ENCODE results near the gene FAM171A1.
"Not testable (repeated sequence)": the region's sequence is repeated elsewhere in the genome, so short reads cannot be mapped to it uniquely, and the experiment has no call there.

FAM171A1 gene

GRCh38 chr10:15344256-15344875 is 26.7 kb downstream of the FAM171A1 start:
- no peak for DNase-seq

- no peak for DNase-seq
These were observed 28.1 kb downstream of the FAM171A1 start for GRCh38 chr10:15342970-15343369.

GRCh38 chr10:15341502-15342128 is 29.5 kb downstream of the FAM171A1 start:
- DNase-seq = no peak

GRCh38 chr10:15339892-15340291 is 31.2 kb downstream of the FAM171A1 start:
- no peak for DNase-seq

- not testable (repeated sequence) for DNase-seq
These were observed 33.6 kb downstream of the FAM171A1 start for GRCh38 chr10:15337441-15337923.

GRCh38 chr10:15336211-15336610 is 34.9 kb downstream of the FAM171A1 start:
- no peak for DNase-seq

GRCh38 chr10:15335508-15335907 is 35.6 kb downstream of the FAM171A1 start:
- DNase-seq = no peak

- DNase-seq = no peak
These were observed 36.3 kb downstream of the FAM171A1 start for GRCh38 chr10:15334650-15335323.

GRCh38 chr10:15333909-15334649 is 37.0 kb downstream of the FAM171A1 start:
- DNase-seq = no peak

GRCh38 chr10:15333181-15333580 is 37.9 kb downstream of the FAM171A1 start:
- not testable (repeated sequence) for DNase-seq

GRCh38 chr10:15331461-15331860 is 39.6 kb downstream of the FAM171A1 start:
- DNase-seq = no peak

GRCh38 chr10:15329437-15329836 is 41.7 kb downstream of the FAM171A1 start:
- no peak for DNase-seq

- DNase-seq = no peak
These were observed 45.2 kb downstream of the FAM171A1 start for GRCh38 chr10:15325944-15326284.

- DNase-seq = no peak
These were observed 45.7 kb downstream of the FAM171A1 start for GRCh38 chr10:15325243-15325943.

GRCh38 chr10:15324611-15325010 is 46.5 kb downstream of the FAM171A1 start:
- DNase-seq = no peak

- DNase-seq = no peak
These were observed 47.0 kb downstream of the FAM171A1 start for GRCh38 chr10:15324113-15324512.

- DNase-seq = no peak
These were observed 48.7 kb downstream of the FAM171A1 start for GRCh38 chr10:15322356-15322755.

GRCh38 chr10:15321431-15322341 is 49.4 kb downstream of the FAM171A1 start:
- DNase-seq = no peak

- DNase-seq = no peak
These were observed 50.4 kb downstream of the FAM171A1 start for GRCh38 chr10:15320522-15321203.

- DNase-seq = no peak
These were observed 51.0 kb downstream of the FAM171A1 start for GRCh38 chr10:15320118-15320517.

GRCh38 chr10:15316871-15317464 is 54.1 kb downstream of the FAM171A1 start:
- no peak for DNase-seq

Data from islet precursor cell (in vitro differentiated cells).